ENCODE results near the gene CCDC12. TPM values are rescaled to one million over a fixed set of nuclear protein-coding genes. Genes with fewer than 3 reads are reported as not detected.

CCDC12 gene
- total RNA-seq, 2 experiments from 2014 or later = 55.0 to 56.7 TPM

DNA sequence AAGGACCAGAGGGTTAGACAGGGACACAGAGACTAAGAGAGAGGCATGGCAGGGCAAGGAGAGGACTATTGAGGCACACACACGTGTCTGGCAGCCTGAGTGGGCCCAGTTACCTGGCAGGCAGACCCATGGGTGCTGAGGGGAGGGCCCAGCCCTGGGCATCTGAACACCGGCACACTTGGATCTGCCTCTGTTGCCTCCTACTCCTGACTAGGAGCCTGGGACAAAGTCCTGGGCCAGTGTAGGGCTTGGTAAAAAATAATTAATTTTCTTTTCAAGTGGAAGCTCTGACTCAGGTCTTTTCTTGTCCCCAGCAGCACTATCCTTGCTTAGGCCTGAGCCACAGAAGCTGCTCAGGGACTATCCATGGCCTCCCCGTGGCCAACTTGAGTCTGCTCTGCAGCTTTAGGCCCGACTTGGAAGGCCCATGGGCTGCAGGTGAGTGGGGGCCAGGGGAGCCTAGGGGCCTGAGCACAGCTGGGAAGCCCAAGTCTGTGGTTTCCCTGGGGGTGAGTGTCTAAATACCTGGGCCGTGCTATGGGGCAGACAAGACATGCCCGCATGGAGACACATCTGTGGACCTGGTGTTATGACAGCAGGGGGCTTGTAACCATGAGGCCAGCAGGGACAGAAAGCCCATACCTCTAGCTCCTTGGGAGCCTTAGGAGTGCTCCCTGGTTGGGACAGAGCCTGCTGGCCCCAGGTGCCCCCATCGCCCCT lies 99.0 kb downstream of the CCDC12 start, which contains the start of gene PTH1R:
TSS of gene PTH1R (plus strand) at position 316 of the 720 bp plus-strand sequence. CDS start 5,839 bp downstream, outside the sequence.
- Mint-ChIP-seq H3K4me1 (peaks cover 8% of the 10 kb centered on the region), H3K27me3 (peaks cover 35% of the 10 kb centered on the region), H3K27ac (no peak within 1 kb of the TSS), H3K4me3 (no peak within 1 kb of the TSS), H3K9me3 (no peaks in the 10 kb centered on the region), H3K36me3 (ENCODE audit: low read depth) (no peaks in the 10 kb centered on the region)
- CTCF ChIA-PET = no interaction called here
- POLR2A ChIA-PET = no interaction called here
- no peak for DNase-seq

DNA sequence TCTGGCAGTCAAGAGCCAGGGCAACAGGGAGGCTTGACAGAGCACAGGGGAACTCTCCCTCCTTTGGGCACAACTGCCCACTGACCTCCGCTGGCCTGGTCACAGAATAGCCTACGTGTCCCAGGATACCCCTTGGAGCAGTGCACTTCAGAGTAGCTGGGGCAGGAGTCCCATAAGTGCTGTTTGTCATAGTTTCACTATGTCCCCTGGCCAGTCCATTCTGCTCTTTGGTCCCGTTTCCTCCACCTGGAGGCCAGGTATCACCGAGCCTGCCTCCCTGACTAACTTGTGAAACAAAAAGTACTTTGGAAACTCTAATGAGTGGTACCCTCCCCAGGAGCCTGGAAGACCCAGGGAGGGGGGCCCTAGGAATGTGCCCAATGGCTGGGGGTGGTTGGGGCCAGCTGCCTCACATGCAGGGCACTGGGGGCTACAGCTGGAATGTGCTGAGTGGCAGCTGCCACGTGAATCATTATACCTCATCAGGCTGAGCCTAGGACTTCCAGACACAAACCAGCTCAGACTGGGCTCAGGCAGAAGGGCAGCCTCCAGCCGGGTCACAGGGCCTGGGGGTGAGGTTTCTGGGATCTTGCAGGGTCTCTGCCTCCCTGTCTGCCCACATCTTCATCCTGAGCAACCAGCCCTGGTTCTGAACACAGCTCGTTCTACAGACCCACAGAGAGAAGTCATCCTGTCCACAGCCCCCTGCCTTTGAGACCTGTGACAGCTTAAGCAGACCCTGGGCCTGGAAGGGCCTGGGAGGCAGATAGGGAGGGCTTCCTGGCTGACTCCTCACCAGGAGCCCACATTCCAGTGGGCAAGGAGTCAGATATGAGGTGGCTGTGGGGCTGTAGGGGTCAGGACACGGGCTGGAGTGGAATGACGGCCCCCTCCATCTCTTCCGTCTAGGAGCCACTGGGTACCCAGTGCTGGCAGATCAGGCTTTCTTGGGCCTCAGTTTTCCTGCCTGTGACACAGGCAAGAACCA lies 99.9 kb downstream of the CCDC12 start:
- H3K4me3 Mint-ChIP-seq = no peak overlapping the region
- ChIA-PET POLR2A (no interaction called here), CTCF (no interaction called here)
- no peak for DNase-seq
- H3K27ac Mint-ChIP-seq = no peak overlapping the region
- peaks cover 30% of the 10 kb centered on the region for H3K27me3 Mint-ChIP-seq
- peaks cover 3% of the 10 kb centered on the region for H3K4me1 Mint-ChIP-seq
- H3K36me3 Mint-ChIP-seq (ENCODE audit: low read depth) = no peaks in the 10 kb centered on the region
- H3K9me3 Mint-ChIP-seq = no peaks in the 10 kb centered on the region

DNA sequence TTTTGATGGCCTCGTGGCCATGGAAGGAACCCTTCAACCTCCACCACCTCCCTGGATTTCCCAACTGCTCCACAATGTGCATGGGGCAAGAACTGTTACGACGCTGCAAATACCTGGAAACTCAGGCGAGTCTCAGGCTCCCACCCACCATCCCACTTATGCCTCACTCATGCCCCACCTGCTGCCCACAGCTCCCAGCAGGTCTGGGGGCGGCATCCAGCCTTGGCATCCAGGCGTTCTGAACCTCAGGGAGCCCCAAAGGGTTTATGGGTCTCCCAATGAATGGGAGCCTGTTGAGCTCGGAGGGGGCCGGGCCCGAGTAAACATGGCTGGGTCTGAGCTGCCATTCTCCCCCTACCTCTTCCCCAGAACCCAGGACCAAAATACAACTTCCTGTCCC lies 101.0 kb downstream of the CCDC12 start:
- ChIA-PET CTCF (no interaction called here), POLR2A (no interaction called here)
- Mint-ChIP-seq H3K4me3 (no peak overlapping the region), H3K27ac (no peak overlapping the region), H3K27me3 (peaks cover 30% of the 10 kb centered on the region), H3K36me3 (ENCODE audit: low read depth) (no peaks in the 10 kb centered on the region), H3K9me3 (no peaks in the 10 kb centered on the region), H3K4me1 (peaks cover 3% of the 10 kb centered on the region)
- no peak for DNase-seq

DNA sequence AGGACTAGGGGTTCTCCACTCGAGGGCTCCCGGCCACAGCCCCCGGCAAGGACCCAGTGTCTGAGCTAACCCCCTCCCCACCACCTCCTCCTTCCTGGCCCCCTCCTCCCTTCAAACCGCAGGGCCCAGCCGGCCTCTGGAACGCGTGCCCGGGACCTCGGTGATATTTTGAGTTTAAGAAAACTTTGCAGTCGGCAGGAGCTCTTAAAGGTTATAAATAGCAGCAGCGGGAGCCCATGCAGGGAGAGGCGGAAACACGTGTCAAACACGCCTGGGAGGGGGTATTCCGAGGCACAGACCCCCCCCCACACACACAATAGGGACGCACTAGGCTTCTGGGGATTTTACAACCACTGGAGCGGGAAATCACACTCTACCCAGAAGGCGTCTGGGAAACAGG lies 102.1 kb downstream of the CCDC12 start:
- CTCF ChIA-PET = no interaction called here
- no peak overlapping the region for H3K4me3 Mint-ChIP-seq
- H3K36me3 Mint-ChIP-seq (ENCODE audit: low read depth) = no peaks in the 10 kb centered on the region
- no peaks in the 10 kb centered on the region for H3K4me1 Mint-ChIP-seq
- H3K27me3 Mint-ChIP-seq = peaks cover 19% of the 10 kb centered on the region
- no peaks in the 10 kb centered on the region for H3K9me3 Mint-ChIP-seq
- H3K27ac Mint-ChIP-seq = no peak overlapping the region
- POLR2A ChIA-PET = no interaction called here
- DNase-seq = no peak

DNA sequence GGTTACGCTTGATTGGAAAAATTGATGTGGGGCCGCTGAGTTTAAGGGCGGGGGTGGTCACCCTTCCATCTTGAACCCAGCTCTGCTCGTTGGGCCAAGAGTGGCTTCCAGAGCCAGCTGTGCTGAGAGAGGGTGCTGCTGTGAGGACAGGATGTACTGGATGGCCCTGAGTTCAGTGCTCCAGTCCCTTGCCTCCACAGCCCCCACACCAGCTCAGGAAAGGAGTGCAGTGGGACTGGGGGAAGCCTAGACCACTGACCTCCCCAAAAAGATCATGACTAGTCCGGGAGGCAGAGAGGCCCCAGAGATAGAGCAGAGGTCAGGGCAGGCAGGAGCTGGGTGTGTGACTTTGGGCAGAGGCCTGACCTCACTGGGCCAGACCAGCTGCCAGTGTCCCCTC lies 103.0 kb downstream of the CCDC12 start:
- H3K9me3 Mint-ChIP-seq = no peaks in the 10 kb centered on the region
- no peak overlapping the region for H3K4me3 Mint-ChIP-seq
- CTCF ChIA-PET = interaction anchor here (0.7 kb wide), 1 partner anchor 9 kb away, joined by 3 read pairs; no protein-coding TSS in a partner anchor
- H3K36me3 Mint-ChIP-seq (ENCODE audit: low read depth) = no peaks in the 10 kb centered on the region
- no peak overlapping the region for H3K27ac Mint-ChIP-seq
- DNase-seq = no peak
- H3K4me1 Mint-ChIP-seq = no peaks in the 10 kb centered on the region
- POLR2A ChIA-PET = no interaction called here
- H3K27me3 Mint-ChIP-seq = peaks cover 17% of the 10 kb centered on the region

Other genes with a start within 250 kb of the CCDC12 start
- not detected for gene MYL3, start 113.3 kb downstream of the CCDC12 start, total RNA-seq
- not detected for gene PTH1R, start 99.0 kb downstream of the CCDC12 start, total RNA-seq
- gene NBEAL2, start 2.9 kb upstream of the CCDC12 start, total RNA-seq = 100 to 1,000 TPM; 254 to 267 TPM
- 10 to 100 TPM; 37.4 to 41.5 TPM for gene SETD2, start 187.4 kb upstream of the CCDC12 start, total RNA-seq